ENCODE data around the gene CHRNG.

CHRNG gene

GRCh38 chr2:232584238-232584637, 44.7 kb downstream of the CHRNG start:
- no peak overlapping the region for H2AFZ ChIP-seq (ENCODE audit: low read depth, low read length)
- no peak overlapping the region for H3K27ac ChIP-seq (ENCODE audit: low read length)
- H3K4me2 ChIP-seq (ENCODE audit: low read length): no peak overlapping the region
- no peaks in the 10 kb centered on the region for H3K27me3 ChIP-seq (ENCODE audit: low read depth, low read length)
- no peaks in the 10 kb centered on the region for H3K9me3 ChIP-seq (ENCODE audit: insufficient read depth, low read length)
- H3K4me3 ChIP-seq (ENCODE audit: low read length): no peak overlapping the region
- no peak overlapping the region for H3K9ac ChIP-seq (ENCODE audit: low read length)
- no peaks in the 10 kb centered on the region for H3K36me3 ChIP-seq (replicated peaks; ENCODE audit: low read depth, low read length)
- no peaks in the 10 kb centered on the region for H4K20me1 ChIP-seq (ENCODE audit: insufficient read depth, low read length)
- TF ChIP-seq CTCF (IDR thresholded peaks at IDR 0.05; ENCODE audit: low read depth, low read length): no peak
- no peak for TF ChIP-seq EZH2phosphoT487 (IDR thresholded peaks at IDR 0.05; ENCODE audit: low read depth)
- no peaks in the 10 kb centered on the region for H3K4me1 ChIP-seq (ENCODE audit: low read length)
- no peaks in the 10 kb centered on the region for H3K79me2 ChIP-seq (ENCODE audit: low read length)

- H3K36me3 ChIP-seq (replicated peaks; ENCODE audit: low read depth, low read length): no peaks in the 10 kb centered on the region
- TF ChIP-seq EZH2phosphoT487 (IDR thresholded peaks at IDR 0.05; ENCODE audit: low read depth): no peak
- no peak for TF ChIP-seq CTCF (IDR thresholded peaks at IDR 0.05; ENCODE audit: low read depth, low read length)
- H4K20me1 ChIP-seq (ENCODE audit: insufficient read depth, low read length): no peaks in the 10 kb centered on the region
- H2AFZ ChIP-seq (ENCODE audit: low read depth, low read length): no peak overlapping the region
- no peak overlapping the region for H3K27ac ChIP-seq (ENCODE audit: low read length)
- no peaks in the 10 kb centered on the region for H3K27me3 ChIP-seq (ENCODE audit: low read depth, low read length)
- H3K79me2 ChIP-seq (ENCODE audit: low read length): no peaks in the 10 kb centered on the region
- H3K4me1 ChIP-seq (ENCODE audit: low read length): no peaks in the 10 kb centered on the region
- no peak overlapping the region for H3K4me3 ChIP-seq (ENCODE audit: low read length)
- H3K9ac ChIP-seq (ENCODE audit: low read length): no peak overlapping the region
- no peak overlapping the region for H3K4me2 ChIP-seq (ENCODE audit: low read length)
- no peaks in the 10 kb centered on the region for H3K9me3 ChIP-seq (ENCODE audit: insufficient read depth, low read length)
Measured at GRCh38 chr2:232586943-232587505, 47.5 kb downstream of the CHRNG start.

GRCh38 chr2:232587512-232587911, 48.0 kb downstream of the CHRNG start:
- H3K4me3 ChIP-seq (ENCODE audit: low read length): no peak overlapping the region
- no peak overlapping the region for H3K9ac ChIP-seq (ENCODE audit: low read length)
- H2AFZ ChIP-seq (ENCODE audit: low read depth, low read length): no peak overlapping the region
- TF ChIP-seq CTCF (IDR thresholded peaks at IDR 0.05; ENCODE audit: low read depth, low read length) (no peak), EZH2phosphoT487 (IDR thresholded peaks at IDR 0.05; ENCODE audit: low read depth) (no peak)
- no peaks in the 10 kb centered on the region for H3K4me1 ChIP-seq (ENCODE audit: low read length)
- H3K36me3 ChIP-seq (replicated peaks; ENCODE audit: low read depth, low read length): no peaks in the 10 kb centered on the region
- H3K4me2 ChIP-seq (ENCODE audit: low read length): no peak overlapping the region
- no peaks in the 10 kb centered on the region for H3K9me3 ChIP-seq (ENCODE audit: insufficient read depth, low read length)
- no peaks in the 10 kb centered on the region for H4K20me1 ChIP-seq (ENCODE audit: insufficient read depth, low read length)
- no peaks in the 10 kb centered on the region for H3K27me3 ChIP-seq (ENCODE audit: low read depth, low read length)
- H3K27ac ChIP-seq (ENCODE audit: low read length): no peak overlapping the region
- H3K79me2 ChIP-seq (ENCODE audit: low read length): no peaks in the 10 kb centered on the region

GRCh38 chr2:232588031-232588430, 48.5 kb downstream of the CHRNG start:
- Histone ChIP-seq H3K4me3 (ENCODE audit: low read length) (no peak overlapping the region), H3K9me3 (ENCODE audit: insufficient read depth, low read length) (no peaks in the 10 kb centered on the region), H3K36me3 (replicated peaks; ENCODE audit: low read depth, low read length) (no peaks in the 10 kb centered on the region), H3K4me2 (ENCODE audit: low read length) (no peak overlapping the region), H3K27ac (ENCODE audit: low read length) (no peak overlapping the region), H3K9ac (ENCODE audit: low read length) (no peak overlapping the region), H4K20me1 (ENCODE audit: insufficient read depth, low read length) (no peaks in the 10 kb centered on the region), H3K79me2 (ENCODE audit: low read length) (no peaks in the 10 kb centered on the region), H2AFZ (ENCODE audit: low read depth, low read length) (no peak overlapping the region), H3K4me1 (ENCODE audit: low read length) (no peaks in the 10 kb centered on the region), H3K27me3 (ENCODE audit: low read depth, low read length) (no peaks in the 10 kb centered on the region)
- TF ChIP-seq EZH2phosphoT487 (IDR thresholded peaks at IDR 0.05; ENCODE audit: low read depth) (no peak), CTCF (IDR thresholded peaks at IDR 0.05; ENCODE audit: low read depth, low read length) (no peak)

Data from OCI-LY3 (cell line).